IPS DF 6.9 (cell line): ENCODE results near the gene IL19.

Experiments used
- DNase-seq: peaks from one replicate; pipeline ENCODE4 v3.0.0-alpha.2; 2013; ENCODE audit warnings: low read depth, low spot score
- H3K27ac ChIP-seq: one replicate; pipeline ENCODE4 v1.5.1; 2013; ENCODE audit warnings: low read length, control low read depth
- H3K27me3 ChIP-seq: 2 replicates; pipeline ENCODE4 v1.6.1; 2013; ENCODE audit warnings: mild to moderate bottlenecking, low read length; ENCODE audit not compliant: control insufficient read depth, insufficient read depth
- H3K36me3 ChIP-seq: 2 replicates; pipeline ENCODE4 v1.6.1; 2013; ENCODE audit warnings: low read length; ENCODE audit not compliant: control insufficient read depth, insufficient read depth
- H3K4me1 ChIP-seq: 2 replicates; pipeline ENCODE4 v1.6.1; 2013; ENCODE audit warnings: low read length; ENCODE audit not compliant: control insufficient read depth, insufficient read depth
- H3K4me3 ChIP-seq: 2 replicates; pipeline ENCODE4 v1.5.1; 2013; ENCODE audit warnings: mild to moderate bottlenecking, low read length
- H3K9me3 ChIP-seq: 2 replicates; pipeline ENCODE4 v1.6.1; 2013; ENCODE audit warnings: low read length, inconsistent platforms; ENCODE audit not compliant: control insufficient read depth, insufficient read depth
- WGBS: extraction: QIAGEN DNeasy Blood & Tissue Kit; methylation state at CpG from one replicate; pipeline ENCODE4 v1.1.7; 2013; ENCODE audit warnings: mixed read lengths, missing lambda C conversion rate; ENCODE audit not compliant: insufficient read length, insufficient coverage; 5-methylcytosine and 5-hydroxymethylcytosine counted together

IL19 gene

DNA sequence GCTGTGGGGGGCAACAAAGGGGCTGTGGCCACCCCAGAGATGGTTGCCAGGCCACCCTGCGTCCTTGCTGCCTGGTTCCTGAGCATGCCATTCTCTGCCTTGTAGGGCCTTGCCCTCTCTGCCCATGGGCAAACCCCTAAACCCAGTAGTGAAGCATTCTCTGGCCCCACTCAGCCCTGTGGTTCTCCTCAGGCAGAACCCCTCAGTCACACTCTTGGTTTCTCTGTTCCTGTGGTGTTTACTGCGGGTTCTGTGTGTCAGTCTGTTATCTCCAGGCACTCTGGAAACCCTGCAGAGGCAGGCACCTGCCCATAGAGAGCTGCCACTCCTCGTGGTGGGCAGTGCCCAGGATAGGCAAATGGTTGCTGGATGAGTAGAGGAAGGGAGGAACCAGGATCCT is 41.1 kb upstream of the IL19 start:
- Histone ChIP-seq H3K27me3 (no peaks in the 10 kb centered on the region), H3K4me3 (no peak overlapping the region), H3K27ac (no peak overlapping the region), H3K4me1 (no peaks in the 10 kb centered on the region), H3K36me3 (peaks cover 4% of the 10 kb centered on the region; the same call in 1 of the 2 replicates), H3K9me3 (no peaks in the 10 kb centered on the region)
- WGBS: no CpG with 5 or more reads among the region's 3 CpGs
- no peak for DNase-seq

DNA sequence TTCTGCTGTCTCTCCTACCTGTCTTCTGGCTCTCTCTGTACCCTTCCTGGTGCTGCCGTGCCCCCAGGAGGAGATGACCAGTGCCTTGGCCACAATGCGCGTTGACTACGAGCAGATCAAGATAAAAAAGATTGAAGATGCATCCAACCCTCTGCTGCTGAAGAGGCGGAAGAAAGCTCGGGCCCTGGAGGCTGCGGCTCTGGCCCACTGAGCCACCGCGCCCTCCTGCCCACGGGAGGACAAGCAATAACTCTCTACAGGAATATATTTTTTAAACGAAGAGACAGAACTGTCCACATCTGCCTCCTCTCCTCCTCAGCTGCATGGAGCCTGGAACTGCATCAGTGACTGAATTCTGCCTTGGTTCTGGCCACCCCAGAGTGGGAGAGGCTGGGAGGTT is 38.1 kb upstream of the IL19 start:
- no peak for DNase-seq
- Histone ChIP-seq H3K36me3 (peaks cover 4% of the 10 kb centered on the region; the same call in 1 of the 2 replicates), H3K27ac (no peak overlapping the region), H3K4me3 (no peak overlapping the region), H3K9me3 (no peaks in the 10 kb centered on the region), H3K4me1 (no peaks in the 10 kb centered on the region), H3K27me3 (no peaks in the 10 kb centered on the region)
- WGBS: no CpG with 5 or more reads among the region's 11 CpGs

DNA sequence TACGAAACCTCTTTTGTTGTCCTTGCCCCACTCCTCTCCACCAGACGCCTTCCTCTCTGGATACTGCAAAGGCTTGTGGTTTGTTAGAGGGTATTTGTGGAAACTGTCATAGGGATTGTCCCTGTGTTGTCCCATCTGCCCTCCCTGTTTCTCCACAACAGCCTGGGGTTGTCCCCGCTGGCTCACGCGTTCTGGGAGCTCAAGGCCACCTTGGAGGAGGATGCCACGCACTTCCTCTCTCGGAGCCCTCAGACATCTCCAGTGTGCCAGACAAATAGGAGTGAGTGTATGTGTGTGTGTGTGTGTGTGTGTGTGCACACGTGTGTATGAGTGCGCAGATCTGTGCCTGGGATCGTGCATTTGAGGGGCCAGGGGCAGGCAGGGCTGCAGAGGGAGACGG is 37.6 kb upstream of the IL19 start:
- H3K9me3 ChIP-seq: no peaks in the 10 kb centered on the region
- H3K4me1 ChIP-seq: no peaks in the 10 kb centered on the region
- peaks cover 4% of the 10 kb centered on the region; the same call in 1 of the 2 replicates for H3K36me3 ChIP-seq
- WGBS: no CpG with 5 or more reads among the region's 11 CpGs
- H3K27me3 ChIP-seq: no peaks in the 10 kb centered on the region
- no peak for DNase-seq
- H3K27ac ChIP-seq: no peak overlapping the region
- H3K4me3 ChIP-seq: no peak overlapping the region

DNA sequence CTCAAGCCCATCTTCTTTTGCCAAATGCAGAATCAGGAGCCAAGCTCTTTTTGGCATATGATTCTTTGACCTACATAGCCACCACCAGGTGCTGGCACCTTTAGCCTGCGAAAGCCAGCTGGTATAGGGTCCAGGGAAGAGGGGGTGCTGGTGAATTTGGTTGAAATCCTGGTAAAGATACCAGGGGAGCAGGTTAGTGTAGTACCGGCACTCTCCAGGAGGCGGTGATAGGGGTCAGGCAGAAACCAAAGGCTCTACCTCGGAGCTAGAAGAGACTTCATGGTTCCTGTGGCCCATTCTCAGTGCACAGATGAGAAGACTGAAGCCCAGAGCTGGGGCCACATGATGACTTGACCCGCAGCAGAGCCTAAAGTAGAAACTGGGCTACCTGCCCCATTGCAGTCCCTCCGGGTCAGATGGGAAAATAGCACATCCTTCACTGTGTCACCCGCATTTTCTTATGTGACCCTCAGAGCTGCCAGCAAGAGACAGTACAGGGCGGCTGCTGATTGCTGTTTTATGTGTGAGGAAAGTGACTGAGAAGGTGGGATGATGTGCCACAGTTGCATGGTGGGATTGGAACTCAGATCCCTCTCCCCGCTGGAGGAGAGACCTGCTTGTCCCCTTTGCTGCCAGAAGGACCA is 36.0 kb upstream of the IL19 start:
- no peaks in the 10 kb centered on the region for H3K27me3 ChIP-seq
- H3K36me3 ChIP-seq: peaks cover 4% of the 10 kb centered on the region; the same call in 1 of the 2 replicates
- no peak overlapping the region for H3K4me3 ChIP-seq
- no CpG with 5 or more reads among the region's 9 CpGs for WGBS
- H3K9me3 ChIP-seq: no peaks in the 10 kb centered on the region
- peak; percentile 27 for DNase-seq
- H3K4me1 ChIP-seq: no peaks in the 10 kb centered on the region; the same call in 1 of the 2 replicates
- H3K27ac ChIP-seq: no peak overlapping the region

DNA sequence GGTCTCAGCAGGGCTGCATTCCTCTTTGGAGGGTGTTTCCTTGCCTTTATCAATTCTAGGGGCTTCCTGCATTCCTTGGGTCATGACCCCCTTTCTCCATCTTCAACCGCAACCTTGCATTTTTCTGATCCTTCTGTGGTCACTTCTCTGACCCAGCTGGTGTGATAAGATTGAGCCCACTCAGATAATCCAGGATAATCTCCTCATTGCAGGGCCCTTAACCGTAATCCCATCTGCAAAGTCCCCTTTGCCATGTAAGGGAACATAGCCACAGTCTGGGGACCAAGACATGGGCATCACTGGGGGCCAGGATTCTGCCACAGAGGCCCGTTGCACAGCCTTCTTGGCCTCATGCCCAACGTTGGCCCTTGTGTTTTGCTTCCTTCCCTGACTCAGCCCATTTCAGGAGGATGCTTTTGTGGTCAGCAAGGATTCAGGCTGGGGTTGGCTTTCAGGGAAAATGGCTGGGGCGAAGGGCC is 35.0 kb upstream of the IL19 start:
- DNase-seq: no peak
- H3K4me3 ChIP-seq: no peak overlapping the region
- no CpG with 5 or more reads among the region's 5 CpGs for WGBS

DNA sequence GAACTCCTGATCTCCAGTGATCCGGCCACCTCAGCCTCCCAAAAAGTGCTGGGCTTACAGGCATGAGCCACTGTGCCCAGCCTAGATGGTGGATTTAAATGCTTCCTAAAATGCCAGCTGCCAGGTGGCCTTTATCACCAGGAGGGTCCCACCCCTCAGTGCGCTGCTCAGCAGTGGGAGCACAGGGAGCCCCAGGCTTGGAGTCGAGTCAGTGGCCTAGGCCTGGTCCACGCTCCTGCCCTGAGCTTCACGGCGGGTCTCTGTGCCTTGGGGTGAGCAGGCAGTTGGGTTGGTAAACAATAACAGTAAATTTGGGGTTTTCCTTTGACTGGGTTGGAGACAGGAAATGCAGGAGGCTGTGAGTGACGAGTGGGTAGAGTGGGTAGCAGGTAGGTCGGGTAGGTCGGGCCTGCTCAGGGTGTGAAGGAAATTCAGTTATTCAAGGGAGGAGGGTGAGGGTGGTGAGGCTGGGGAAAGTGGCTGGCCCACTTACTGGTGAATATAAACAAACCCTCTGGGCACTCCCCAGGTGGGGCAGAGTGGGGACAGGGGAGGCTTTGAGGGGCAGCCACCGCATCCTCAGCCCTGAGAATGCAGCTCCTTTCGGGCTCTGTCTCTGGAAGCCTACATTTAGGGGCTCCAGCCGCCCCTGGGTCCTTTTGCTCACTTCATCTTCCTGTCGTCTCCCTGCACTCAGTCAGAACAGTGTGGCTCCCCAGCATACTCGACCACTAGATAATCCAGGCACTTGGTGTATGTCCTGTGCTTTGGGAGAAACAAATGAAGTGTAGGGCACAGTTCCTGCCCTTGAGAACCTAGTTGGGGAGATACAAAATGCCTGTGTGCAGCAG is 33.5 kb upstream of the IL19 start:
- no CpG with 5 or more reads among the region's 14 CpGs for WGBS
- H3K27me3 ChIP-seq: no peaks in the 10 kb centered on the region
- no peak overlapping the region for H3K4me3 ChIP-seq
- H3K4me1 ChIP-seq: peaks cover 1% of the 10 kb centered on the region; the same call in 1 of the 2 replicates
- H3K9me3 ChIP-seq: no peaks in the 10 kb centered on the region
- DNase-seq: no peak
- no peak overlapping the region for H3K27ac ChIP-seq
- no peaks in the 10 kb centered on the region for H3K36me3 ChIP-seq

More for the DNA sequence above, 35.0 kb upstream of the IL19 start:
- Histone ChIP-seq H3K27me3 (no peaks in the 10 kb centered on the region), H3K27ac (no peak overlapping the region), H3K4me1 (peaks cover 1% of the 10 kb centered on the region; the same call in 1 of the 2 replicates), H3K9me3 (no peaks in the 10 kb centered on the region), H3K36me3 (peaks cover 4% of the 10 kb centered on the region; the same call in 1 of the 2 replicates)

DNA sequence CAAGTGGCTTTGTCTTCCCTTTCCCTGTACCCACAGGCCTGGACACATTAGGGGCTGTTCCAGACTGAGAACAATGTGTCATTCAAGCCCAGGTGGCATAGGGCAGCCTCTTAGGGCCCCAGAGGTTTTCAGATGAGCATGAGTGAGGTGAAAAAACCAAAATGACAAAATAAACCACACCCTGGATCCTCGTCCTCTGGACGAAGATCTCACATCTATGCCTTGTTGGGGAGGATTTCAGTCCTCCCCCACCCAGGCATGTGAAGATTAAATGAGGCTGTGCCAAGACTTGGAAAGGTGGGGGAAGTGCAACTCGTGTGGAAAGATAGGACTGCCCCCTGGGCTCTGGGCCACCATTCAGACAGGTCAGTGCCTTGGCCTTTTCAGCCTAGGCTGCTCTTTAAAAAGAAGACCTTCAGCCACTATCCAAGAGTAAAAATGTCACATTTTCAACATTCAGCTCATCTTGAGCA is 32.8 kb upstream of the IL19 start:
- no CpG with 5 or more reads among the region's 3 CpGs for WGBS
- no peak for DNase-seq

DNA sequence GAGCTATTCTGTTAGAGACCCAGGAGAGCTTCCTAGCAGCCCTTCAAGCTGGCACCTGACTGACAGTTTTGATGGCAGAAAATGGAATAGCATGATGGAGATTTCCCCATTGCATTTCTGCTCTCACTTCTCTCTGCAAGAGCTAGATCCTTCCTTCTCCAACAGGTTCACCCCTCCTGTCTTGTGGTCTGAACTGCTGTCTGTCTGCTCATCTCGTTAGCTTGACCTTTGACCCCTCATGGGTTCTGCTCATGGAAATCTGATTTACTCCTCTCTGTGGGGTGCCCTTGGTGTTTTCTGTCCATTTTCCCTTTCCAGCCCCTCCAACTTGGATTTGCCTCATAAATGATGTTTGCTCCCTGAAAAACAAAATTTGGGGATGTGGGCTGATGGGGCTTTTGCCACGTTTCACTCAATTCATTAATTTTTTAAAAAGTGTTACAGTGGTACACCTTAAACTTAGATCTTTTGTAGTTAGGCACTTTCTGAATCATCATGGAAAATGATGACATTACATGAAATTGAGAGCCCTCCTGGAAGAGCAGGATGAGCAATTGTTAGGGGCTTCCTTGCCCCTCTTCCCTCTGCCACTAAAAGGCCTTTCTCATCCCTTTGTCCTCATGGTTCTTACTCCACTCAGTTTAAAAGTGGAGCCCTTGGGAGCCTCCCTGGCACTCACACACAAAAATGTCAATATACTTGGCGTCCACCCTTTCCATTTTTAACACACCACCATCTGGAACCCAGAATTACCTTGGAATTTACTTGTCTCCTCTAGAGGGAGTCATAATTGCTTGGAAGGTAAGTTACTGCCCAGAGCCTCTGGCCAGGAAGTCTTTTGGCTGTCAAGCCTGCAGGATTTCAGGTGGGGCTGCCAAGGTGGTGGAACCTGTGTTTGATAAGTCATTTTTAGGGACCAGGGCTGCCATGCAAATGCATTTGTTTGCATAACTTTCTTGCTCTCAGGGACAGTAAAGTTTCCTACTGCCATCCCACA is 31.9 kb upstream of the IL19 start:
- H3K27me3 ChIP-seq: no peaks in the 10 kb centered on the region
- no peaks in the 10 kb centered on the region for H3K9me3 ChIP-seq
- no peak for DNase-seq
- H3K4me3 ChIP-seq: no peak overlapping the region
- no peak overlapping the region for H3K27ac ChIP-seq
- peaks cover 1% of the 10 kb centered on the region; the same call in 1 of the 2 replicates for H3K4me1 ChIP-seq
- no CpG with 5 or more reads among the region's 3 CpGs for WGBS
- no peaks in the 10 kb centered on the region for H3K36me3 ChIP-seq

More for the DNA sequence above, 32.8 kb upstream of the IL19 start:
- Histone ChIP-seq H3K27me3 (no peaks in the 10 kb centered on the region), H3K4me1 (peaks cover 1% of the 10 kb centered on the region; the same call in 1 of the 2 replicates), H3K36me3 (no peaks in the 10 kb centered on the region), H3K27ac (no peak overlapping the region), H3K4me3 (no peak overlapping the region), H3K9me3 (no peaks in the 10 kb centered on the region)

DNA sequence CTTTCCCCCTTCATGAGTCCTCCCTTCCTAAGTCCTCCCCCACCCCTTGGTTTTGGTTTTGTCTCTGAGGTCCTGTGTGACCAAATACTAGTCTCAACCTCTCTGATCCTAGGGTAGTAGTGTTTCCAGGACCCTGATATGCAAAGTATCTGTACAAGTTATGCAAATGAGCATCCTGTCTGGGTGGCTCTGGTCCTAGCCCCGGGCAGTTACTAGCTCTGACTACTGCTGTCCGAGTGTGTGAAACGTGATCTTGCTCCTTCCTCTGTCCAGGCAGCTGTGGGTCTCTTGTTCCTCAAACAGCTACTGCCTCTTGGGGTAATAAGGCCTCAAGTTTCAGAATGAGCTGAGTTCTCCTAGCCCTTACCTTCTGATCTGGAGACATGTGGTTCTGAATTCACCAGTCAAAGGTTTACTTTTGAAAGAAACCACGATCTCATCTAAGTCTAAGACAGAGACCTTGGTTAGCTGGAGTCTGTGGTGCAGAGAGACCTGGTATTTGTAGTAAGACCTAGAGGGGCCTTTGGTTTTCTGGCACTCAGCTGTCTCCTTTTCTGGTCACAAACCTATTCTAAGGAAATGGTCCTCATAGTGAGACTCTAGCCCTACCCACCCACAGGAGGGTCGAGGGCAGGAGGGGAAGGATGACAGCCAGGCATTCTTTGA is 31.0 kb upstream of the IL19 start:
- Histone ChIP-seq H3K4me3 (no peak overlapping the region), H3K27me3 (no peaks in the 10 kb centered on the region), H3K4me1 (peaks cover 1% of the 10 kb centered on the region; the same call in 1 of the 2 replicates), H3K36me3 (no peaks in the 10 kb centered on the region), H3K9me3 (no peaks in the 10 kb centered on the region), H3K27ac (no peak overlapping the region)
- WGBS: no CpG with 5 or more reads among the region's 5 CpGs
- no peak for DNase-seq
